ENCODE measurements around the gene PIGK.

DNA sequence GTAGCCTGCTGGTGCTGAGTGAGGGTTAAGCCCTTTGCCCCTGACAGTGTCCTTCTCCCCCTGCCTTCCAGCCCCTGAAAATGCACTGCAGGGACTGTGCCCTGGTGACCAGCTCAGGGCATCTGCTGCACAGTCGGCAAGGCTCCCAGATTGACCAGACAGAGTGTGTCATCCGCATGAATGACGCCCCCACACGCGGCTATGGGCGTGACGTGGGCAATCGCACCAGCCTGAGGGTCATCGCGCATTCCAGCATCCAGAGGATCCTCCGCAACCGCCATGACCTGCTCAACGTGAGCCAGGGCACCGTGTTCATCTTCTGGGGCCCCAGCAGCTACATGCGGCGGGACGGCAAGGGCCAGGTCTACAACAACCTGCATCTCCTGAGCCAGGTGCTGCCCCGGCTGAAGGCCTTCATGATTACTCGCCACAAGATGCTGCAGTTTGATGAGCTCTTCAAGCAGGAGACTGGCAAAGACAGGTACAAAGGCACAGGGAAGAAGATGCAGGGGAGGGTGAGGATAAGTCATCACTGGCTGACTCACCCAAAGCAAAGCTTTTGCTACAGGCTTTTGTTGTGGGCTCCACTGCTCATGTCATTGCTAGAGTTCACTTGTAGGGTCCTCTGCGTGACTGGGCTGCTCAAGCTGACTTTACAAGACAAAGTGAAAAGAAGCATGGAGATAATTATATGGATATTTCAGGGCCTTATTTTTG is 174.9 kb downstream of the PIGK start:
- TF ChIP-seq, protein P1, sequence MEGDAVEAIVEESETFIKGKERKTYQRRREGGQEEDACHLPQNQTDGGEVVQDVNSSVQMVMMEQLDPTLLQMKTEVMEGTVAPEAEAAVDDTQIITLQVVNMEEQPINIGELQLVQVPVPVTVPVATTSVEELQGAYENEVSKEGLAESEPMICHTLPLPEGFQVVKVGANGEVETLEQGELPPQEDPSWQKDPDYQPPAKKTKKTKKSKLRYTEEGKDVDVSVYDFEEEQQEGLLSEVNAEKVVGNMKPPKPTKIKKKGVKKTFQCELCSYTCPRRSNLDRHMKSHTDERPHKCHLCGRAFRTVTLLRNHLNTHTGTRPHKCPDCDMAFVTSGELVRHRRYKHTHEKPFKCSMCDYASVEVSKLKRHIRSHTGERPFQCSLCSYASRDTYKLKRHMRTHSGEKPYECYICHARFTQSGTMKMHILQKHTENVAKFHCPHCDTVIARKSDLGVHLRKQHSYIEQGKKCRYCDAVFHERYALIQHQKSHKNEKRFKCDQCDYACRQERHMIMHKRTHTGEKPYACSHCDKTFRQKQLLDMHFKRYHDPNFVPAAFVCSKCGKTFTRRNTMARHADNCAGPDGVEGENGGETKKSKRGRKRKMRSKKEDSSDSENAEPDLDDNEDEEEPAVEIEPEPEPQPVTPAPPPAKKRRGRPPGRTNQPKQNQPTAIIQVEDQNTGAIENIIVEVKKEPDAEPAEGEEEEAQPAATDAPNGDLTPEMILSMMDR (IDR thresholded peaks at IDR 0.05): no peak
- TF ChIP-seq POLR2A (IDR thresholded peaks at IDR 0.05): no peak
